T follicular helper cell (primary cell): ENCODE results near the gene PTCD2.
"Not testable (repeated sequence)": the region's sequence is repeated elsewhere in the genome, so short reads cannot be mapped to it uniquely, and the experiment has no call there.

Experiments
- DNase-seq: peaks from one replicate; pipeline ENCODE4 v3.0.0-alpha.2; 2020; ENCODE audit warnings: low read depth

The PTCD2 gene

GRCh38 chr5:72380492-72381274, 60.5 kb downstream of the PTCD2 start:
- no peak for DNase-seq

GRCh38 chr5:72383280-72383679, 63.1 kb downstream of the PTCD2 start:
- no peak for DNase-seq

DNA sequence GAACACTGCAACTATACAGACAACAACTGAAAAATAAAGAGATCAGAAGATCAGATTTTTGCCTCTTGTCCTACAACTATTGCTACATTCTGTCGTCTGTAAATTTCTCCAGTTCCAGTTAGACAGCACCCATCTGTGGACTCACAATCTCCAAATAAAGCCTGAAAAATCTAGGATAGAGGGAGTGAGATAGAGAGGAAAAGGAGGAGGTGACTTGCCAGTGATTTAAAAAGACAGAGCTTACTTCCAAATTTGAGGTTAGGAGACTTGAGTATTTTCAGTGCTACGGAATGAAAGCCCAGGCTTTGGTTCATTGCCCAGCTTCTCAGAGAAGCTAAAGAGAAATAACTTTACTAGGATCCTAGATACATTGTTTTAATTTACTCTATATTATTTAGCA, 63.6 kb downstream of the PTCD2 start:
- DNase-seq, result no peak

GRCh38 chr5:72386639-72387038, 66.5 kb downstream of the PTCD2 start:
- no peak for DNase-seq

DNA sequence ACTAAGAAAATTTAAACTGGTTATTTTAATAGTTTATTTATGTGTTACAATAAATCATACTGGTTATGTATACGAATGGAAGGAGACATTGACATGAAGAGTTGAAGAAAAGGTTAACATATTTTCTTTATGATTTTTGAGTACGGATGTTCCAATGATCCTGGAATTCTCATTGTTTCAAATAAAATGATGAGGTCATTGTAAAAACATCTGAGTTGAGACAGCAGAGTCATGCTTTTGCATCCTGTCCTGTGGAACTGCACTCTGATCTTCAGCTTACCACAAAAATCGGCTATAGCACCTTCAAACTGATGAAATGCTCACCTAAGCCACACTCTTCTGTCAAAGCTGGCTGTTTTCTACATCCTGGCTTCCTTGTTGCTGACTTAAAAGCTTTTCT, 67.8 kb downstream of the PTCD2 start:
- no peak for DNase-seq

DNA sequence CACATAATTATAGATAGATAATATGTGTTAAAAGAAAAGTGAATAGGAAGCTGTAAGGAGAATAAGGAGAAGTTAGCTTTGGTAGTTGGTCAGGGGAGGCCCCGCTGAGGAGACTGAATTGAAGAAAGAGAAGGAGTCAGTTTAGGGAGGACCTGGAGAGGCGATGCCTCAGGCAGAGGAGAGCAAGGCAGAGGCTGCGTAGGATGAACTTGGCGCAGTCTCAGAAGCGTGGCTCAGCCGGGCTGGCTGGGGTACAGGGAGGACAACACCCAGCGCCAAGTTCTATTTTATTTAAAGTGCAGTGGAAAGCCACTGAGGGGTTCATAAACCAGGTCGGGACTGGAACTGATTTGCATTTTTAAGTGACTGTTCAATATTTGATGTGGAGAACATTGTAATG, 68.5 kb downstream of the PTCD2 start:
- DNase-seq, result no peak

DNA sequence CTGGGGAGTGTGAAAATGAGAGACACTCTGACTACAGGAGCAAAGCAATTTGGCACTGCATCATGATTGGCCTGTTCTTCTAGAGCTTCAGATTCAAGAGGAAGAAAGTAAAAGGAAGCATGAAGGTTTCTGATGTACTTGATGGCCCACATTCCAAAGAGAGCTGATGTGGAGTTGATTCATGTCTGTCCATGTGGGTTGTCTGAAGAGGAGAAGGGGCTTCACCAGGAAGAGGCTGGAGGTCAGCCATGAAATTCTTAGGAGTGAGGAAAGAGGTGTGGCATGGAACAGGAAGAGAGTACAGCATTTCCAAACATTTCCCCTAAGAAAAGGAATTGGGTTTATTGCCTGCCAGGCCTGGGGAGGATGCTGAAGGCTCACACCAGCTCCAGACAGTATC, 70.7 kb downstream of the PTCD2 start:
- no peak for DNase-seq

DNA sequence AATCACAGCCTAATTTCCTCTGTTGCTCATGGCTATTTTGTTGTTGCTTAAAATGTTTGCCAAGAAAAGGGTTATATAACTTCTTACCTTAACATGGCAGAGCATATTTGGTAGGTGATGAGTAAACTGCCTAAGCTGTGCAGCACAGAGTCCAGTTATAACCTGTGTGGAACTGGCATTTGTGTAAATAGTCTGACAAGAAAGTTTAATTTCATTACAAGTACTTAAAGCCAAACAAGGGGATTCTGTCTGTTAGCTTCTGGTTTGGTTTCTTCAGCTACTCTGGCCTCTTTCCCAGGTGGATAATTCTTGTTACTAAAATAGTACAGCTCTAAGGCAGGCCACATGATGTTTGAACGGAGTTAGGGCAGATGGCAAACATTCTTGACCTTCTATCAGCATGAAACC, 72.2 kb downstream of the PTCD2 start:
- DNase-seq, result no peak

- no peak for DNase-seq
These were observed 72.9 kb downstream of the PTCD2 start for GRCh38 chr5:72393052-72393451.

GRCh38 chr5:72394688-72395087, 74.5 kb downstream of the PTCD2 start:
- DNase-seq, result no peak

GRCh38 chr5:72397836-72398235, 77.7 kb downstream of the PTCD2 start:
- DNase-seq, result no peak

DNA sequence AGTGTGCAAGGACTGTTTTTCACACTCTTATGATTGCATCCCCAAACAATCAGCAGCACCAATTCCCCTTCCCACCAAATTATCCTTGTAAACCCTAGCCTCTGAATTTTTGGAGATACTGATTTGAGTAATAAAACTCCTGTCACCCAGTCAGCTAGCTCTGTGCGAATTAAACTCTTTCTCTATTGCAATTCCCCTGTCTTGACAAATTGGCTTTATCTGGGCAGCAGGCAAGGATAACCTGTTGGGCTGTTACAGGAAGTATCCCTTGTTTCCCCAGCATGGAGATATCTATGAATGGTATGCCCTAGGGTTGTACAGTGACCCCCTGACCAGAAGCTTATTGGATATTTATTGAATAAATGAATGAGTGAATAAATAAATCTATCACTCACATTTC, 80.8 kb downstream of the PTCD2 start:
- DNase-seq, result no peak

DNA sequence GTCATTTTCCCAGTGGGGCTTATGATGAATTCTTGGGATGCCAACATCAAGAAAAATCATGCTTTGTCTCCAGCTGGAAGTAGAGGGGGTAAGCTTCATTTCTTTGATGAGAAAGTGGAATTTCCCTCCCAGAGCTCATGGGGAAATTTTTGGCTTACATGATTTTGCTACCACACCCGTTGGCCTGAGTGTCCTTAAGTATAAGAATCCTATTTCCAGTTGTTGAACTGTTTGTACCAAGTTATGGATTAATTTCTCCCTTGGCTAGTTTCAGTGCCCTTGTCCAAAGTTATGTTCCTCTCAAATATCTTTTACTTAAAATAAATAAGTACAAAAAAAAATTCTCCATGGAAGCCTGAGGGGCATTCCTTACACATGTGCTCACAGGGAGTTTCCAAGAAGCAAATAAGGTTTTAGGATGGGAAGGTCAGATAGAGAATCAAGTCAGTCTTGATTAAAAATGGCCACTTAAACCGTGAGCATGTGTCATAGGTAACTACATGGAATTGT, 82.3 kb downstream of the PTCD2 start:
- DNase-seq, result no peak

- no peak for DNase-seq
These were observed 82.9 kb downstream of the PTCD2 start for GRCh38 chr5:72402959-72403628.

DNA sequence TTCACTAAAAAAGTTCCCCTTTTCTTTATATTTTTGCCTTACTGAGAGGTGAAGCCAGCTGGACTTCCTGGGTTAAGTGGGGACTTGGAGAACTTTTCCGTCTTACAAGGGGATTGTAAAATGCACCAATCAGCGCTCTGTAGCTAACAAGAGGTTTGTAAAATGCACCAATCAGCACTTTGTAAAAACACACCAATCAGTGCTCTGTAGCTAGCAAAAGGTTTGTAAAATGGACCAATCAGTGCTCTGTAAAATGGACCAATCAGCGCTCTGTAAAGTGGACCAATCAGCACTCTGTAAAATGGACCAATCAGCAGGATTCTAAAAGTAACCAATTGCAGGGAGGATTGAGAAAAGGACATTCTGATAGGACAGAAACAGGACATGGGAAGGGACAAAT, 84.6 kb downstream of the PTCD2 start:
- not testable (repeated sequence) for DNase-seq

GRCh38 chr5:72407078-72407477, 86.9 kb downstream of the PTCD2 start:
- no peak for DNase-seq

- DNase-seq, result no peak
These were observed 87.4 kb downstream of the PTCD2 start for GRCh38 chr5:72407541-72407940.

DNA sequence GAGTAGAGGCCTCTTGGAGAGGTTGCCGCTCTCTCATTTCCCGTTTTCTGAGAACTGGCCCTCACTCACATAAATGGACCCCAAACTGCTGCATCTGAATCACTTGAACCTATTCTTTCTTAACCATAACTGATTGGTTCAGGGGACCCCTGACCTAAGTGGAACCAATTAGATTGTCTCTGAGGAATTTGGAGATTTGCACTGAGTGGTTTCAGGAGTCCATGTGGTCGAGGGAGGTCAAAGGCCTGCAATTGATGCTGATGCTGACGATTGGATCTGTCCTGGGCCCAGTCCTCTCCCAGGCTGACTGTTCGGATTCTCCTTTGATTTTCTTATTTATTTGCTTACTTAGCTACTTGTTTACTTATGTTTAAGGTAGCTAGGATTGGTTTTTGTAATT, 88.0 kb downstream of the PTCD2 start:
- no peak for DNase-seq

GRCh38 chr5:72408603-72409002, 88.4 kb downstream of the PTCD2 start:
- no peak for DNase-seq

DNA sequence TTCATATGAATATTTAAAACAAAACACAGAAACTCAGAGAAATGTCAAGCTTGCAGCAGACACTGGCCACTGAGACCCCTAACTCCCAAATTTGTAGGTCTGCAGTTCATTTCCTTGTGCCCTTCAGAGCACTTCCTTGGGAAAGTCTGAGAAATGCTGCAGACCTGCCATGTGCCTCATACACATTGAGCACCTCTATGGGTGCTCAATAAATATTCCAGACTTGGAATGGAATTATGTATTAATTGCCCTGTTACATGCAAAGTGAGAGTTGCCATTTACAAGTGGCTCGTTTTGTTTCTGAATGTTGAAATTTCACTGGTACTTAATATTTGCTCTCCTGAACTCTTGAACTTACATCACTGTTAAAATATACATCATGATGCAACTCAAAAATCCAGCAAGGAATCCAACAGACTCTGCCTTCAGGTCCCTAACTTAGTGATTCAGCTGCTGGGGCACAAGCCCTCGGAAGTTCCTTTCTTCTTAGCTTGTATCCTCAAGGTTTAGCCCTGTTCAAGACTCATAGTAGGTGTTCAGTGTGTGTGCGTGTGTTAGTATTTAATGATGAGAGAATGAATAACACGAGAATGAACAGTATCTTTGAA, 90.6 kb downstream of the PTCD2 start:
- DNase-seq, result no peak

DNA sequence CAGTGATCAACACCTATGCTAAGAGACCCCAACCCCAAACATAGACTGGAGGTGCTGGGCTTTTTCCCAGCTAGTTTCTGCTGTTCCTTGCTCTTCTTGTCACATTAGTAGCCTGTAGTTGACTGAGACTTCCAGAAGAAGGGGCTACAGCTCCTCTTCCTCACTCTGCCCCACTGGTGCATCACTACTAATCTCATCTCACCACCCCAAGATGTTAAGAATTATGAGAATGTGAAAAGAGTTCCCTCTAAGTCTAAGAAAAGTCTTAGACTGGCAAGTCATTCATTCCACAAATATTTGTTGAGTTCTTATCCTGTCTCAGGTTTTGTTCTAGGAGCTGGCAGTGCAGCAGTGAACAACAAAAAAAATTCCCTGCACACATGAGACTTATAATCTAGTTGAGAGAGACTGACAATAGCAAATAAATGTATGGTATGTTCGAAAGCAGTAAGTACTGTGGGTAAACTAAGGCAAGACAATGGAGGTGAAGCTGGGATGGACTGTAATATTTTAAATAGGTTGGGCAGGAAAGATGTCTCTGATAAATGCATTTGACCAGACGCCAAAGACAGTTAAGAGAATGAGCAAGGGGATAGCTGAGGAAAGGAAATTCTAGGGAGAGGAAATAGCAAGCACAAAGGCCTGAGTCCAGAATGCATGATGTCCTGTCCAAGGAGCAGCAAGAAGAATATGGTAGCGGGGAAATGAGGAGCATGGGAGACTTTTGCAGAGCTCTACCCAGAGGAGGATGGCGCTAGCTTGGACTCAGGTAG, 92.3 kb downstream of the PTCD2 start:
- DNase-seq, result no peak

DNA sequence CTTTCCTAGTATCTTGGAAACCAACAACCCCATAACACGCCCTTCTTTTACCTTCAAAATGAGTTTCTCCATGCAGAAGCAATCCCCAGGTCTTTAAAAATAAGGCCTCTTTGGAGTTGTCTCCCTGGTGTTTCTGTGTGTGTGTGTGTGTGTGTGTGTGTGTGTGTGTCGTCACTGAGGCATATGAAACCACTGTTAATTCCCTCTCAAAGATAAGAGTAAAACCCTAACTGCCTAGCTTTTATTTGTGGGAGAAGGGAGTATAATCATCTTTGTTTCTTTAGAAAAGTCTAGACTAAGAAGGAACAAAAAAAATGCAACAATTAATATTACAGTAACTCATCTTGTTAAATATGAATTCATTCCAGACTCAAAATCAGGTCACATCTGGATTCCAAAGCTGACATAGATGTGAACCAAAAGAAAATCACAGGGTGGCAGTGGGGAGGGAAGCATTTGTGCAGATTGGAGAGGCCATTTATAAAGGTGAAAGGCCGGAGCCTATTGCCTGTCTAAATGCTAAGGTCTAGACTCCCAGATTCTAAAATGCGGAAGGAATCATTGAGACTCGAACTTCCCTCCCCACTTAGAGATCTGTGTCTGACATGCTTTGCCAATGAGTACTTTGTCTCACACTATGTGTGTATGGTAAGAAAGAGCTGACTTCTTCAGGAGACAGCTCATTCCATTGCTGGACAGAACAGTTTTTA, 95.6 kb downstream of the PTCD2 start:
- no peak for DNase-seq
